PC-9 (cell line): ENCODE results near the gene APCDD1L.

ENCODE experiments used
- CTCF ChIP-seq: fragments of 200-600 bp; sonication (generic); conservative IDR thresholded peaks from 2 replicates; pipeline ENCODE4 v1.6.1; 2017; ENCODE audit warnings: mixed run types, antibody characterized with exemption, mild to moderate bottlenecking, moderate library complexity
- EZH2 ChIP-seq: fragments of 200-600 bp; sonication (generic); IDR thresholded peaks from 2 replicates; pipeline ENCODE4 v1.8.0; 2017; ENCODE audit warnings: antibody characterized with exemption, low read depth

- TF ChIP-seq CTCF (no peak), EZH2 (no peak)
Observed at GRCh38 chr20:58555078-58555765, 40.0 kb upstream of the APCDD1L start.
